Metanephros (tissue), 1 donor: ENCODE results near the gene HMGCS2. TPM values are rescaled to one million over a fixed set of nuclear protein-coding genes. Genes with fewer than 3 reads are reported as not detected.

ENCODE experiments used
- total RNA-seq: library from RNA; depleted of rRNA; stranded (reverse); fragments of >200 nt; gene quantifications from one replicate; pipeline ENCODE4 v1.2.3, GENCODE V29; 2014

Gene HMGCS2
- total RNA-seq, result 36.5 TPM

DNA sequence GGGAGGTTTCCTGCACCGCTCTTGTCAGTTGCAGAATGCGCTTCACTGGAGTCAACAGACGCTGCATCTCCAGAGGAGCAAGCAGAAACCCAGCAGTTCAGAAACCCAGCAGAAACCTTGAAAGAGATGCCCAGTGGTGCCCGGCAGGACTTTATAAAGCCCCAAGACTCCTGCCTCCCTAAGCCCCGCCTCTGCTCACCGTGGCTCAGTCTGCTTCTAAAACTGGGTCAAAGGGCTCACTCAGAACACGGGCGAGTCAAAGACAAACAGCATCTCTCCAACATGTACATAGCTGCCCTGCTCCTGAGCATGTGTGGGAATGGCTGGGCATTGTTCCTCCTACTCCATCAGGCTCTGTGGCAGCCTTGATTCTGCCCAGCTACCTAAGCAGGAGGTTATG, at the start of gene HMGCS2:
Gene HMGCS2, minus strand, starts transcription at position 128 of the 400 bp plus-strand sequence. Its CDS starts 61 bp downstream, at position 67.

DNA sequence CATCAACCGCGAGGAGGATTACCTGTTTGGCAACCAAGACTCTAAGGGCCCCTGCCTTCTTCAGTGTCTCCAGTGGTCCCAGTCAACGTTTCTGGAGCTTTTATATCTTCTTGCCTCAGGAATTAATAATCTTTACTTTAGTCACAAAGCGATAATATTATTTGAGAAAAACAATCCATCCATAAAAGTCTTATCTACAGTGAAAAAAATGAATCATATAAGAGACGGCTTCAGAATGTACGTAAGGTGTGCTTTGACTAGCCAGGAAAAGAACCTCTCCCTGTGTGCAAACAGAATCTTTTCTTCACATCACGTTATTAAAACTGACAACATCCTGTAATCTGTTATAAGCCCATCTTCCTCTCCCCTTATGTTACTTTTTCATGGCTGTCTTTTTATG, 42.7 kb upstream of the HMGCS2 start, which contains the start of gene REG4:
Gene REG4, minus strand, starts transcription at position 74 of the 400 bp plus-strand sequence. CDS start 2,691 bp downstream, outside the sequence.

DNA sequence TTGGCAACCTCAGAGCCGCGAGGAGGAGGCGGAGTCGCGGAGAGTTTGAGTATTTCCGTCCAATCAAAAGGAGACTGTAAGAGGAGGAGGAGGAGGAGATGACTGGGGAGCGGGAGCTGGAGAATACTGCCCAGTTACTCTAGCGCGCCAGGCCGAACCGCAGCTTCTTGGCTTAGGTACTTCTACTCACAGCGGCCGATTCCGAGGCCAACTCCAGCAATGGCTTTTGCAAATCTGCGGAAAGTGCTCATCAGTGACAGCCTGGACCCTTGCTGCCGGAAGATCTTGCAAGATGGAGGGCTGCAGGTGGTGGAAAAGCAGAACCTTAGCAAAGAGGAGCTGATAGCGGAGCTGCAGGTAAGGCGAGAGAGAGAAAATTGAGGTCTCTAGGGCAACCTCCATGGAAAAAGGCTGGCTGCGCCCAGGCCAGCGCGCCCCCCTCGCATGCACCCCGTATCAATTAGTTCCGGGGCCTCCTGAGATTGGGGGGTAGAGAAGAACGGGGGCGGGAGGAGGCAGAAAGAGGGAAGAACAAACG, 56.8 kb downstream of the HMGCS2 start, which contains the start of gene PHGDH:
Gene PHGDH, plus strand, starts transcription at position 131 of the 538 bp plus-strand sequence. Its CDS starts 89 bp downstream, at position 220.

Other genes with a start within 250 kb of the HMGCS2 start
- gene ZNF697, start 120.6 kb downstream of the HMGCS2 start, total RNA-seq, result 26.6 TPM
- gene PHGDH, start 57.0 kb downstream of the HMGCS2 start, total RNA-seq, result 106 TPM
- 0.58 TPM for gene REG4, start 42.6 kb upstream of the HMGCS2 start, total RNA-seq
- not detected for gene ADAM30, start 127.6 kb upstream of the HMGCS2 start, total RNA-seq